ENCODE measurements around the gene PLXNC1. TPM values are rescaled to one million over a fixed set of nuclear protein-coding genes. Genes with fewer than 3 reads are reported as not detected.

PLXNC1 gene
- total and polyA plus RNA-seq, 9 donors, result 8.2 to 33.7 (median 17.5) TPM

- Histone ChIP-seq H3K27me3 (no peaks in the 10 kb centered on the region), H3K36me3 (no peaks in the 10 kb centered on the region), H3K27ac (peak overlapping the region in 1 of 2 donors; percentile 54), H3K4me3 (no peak overlapping the region), H3K9me3 (no peaks in the 10 kb centered on the region), H3K4me1 (ENCODE audit: insufficient read depth) (peaks cover 20% of the 10 kb centered on the region)
- WGBS, 3 donors, result 29 to 50% (median 46%) methylated on average over 1 of the region's 1 CpG
- DNase-seq, result no peak
- intact Hi-C loops (cut with DNase I), result loop anchor here in 2 of 4 donors (10.0 kb wide), 2 partner anchors 49 to 51 kb away; no protein-coding TSS in a partner anchor
- TF ChIP-seq POLR2A (IDR thresholded peaks at IDR 0.05), result no peak
- no peak for TF ChIP-seq CTCF (IDR thresholded peaks at IDR 0.05)
- no peak for TF ChIP-seq EP300 (IDR thresholded peaks at IDR 0.05)
Observed at GRCh38 chr12:94205822-94206221, 57.4 kb downstream of the PLXNC1 start.

GRCh38 chr12:94206886-94207285 is 58.5 kb downstream of the PLXNC1 start:
- 91 to 93% (median 93%) methylated on average over 2 of the region's 2 CpGs for whole genome bisulfite sequencing, 3 donors
- no peak overlapping the region for H3K27ac ChIP-seq
- no peaks in the 10 kb centered on the region for H3K36me3 ChIP-seq
- TF ChIP-seq CTCF (IDR thresholded peaks at IDR 0.05), result no peak
- no peak for TF ChIP-seq POLR2A (IDR thresholded peaks at IDR 0.05)
- TF ChIP-seq EP300 (IDR thresholded peaks at IDR 0.05), result no peak
- no peaks in the 10 kb centered on the region for H3K27me3 ChIP-seq
- intact Hi-C loops (cut with DNase I), result loop anchor here in 2 of 4 donors (10.0 kb wide), 2 partner anchors 48 to 52 kb away; no protein-coding TSS in a partner anchor
- H3K9me3 ChIP-seq, result no peaks in the 10 kb centered on the region
- no peak overlapping the region for H3K4me3 ChIP-seq
- H3K4me1 ChIP-seq (ENCODE audit: insufficient read depth), result peaks cover 20% of the 10 kb centered on the region
- no peak for DNase-seq

- H3K4me1 ChIP-seq (ENCODE audit: insufficient read depth), result peaks cover 20% of the 10 kb centered on the region
- H3K9me3 ChIP-seq, result no peaks in the 10 kb centered on the region
- peak overlapping the region in 1 of 2 donors; percentile 73 for H3K27ac ChIP-seq
- no peak for DNase-seq
- no peak for TF ChIP-seq CTCF (IDR thresholded peaks at IDR 0.05)
- TF ChIP-seq EP300 (IDR thresholded peaks at IDR 0.05), result no peak
- no peak for TF ChIP-seq POLR2A (IDR thresholded peaks at IDR 0.05)
- 4 to 6% (median 4%) methylated on average over 2 of the region's 2 CpGs for WGBS, 3 donors
- no peaks in the 10 kb centered on the region for H3K27me3 ChIP-seq
- H3K36me3 ChIP-seq, result no peaks in the 10 kb centered on the region
- no peak overlapping the region for H3K4me3 ChIP-seq
- intact Hi-C loops (cut with DNase I), result loop anchor here in 2 of 4 donors (10.0 kb wide), 2 partner anchors 47 to 53 kb away; no protein-coding TSS in a partner anchor
Observed at GRCh38 chr12:94207467-94207848, 59.1 kb downstream of the PLXNC1 start.

GRCh38 chr12:94207849-94208621 is 59.7 kb downstream of the PLXNC1 start:
- intact Hi-C loops (cut with DNase I), result loop anchor here in 2 of 4 donors (10.0 kb wide), 2 partner anchors 47 to 53 kb away; no protein-coding TSS in a partner anchor
- Histone ChIP-seq H3K4me3 (no peak overlapping the region), H3K27me3 (no peaks in the 10 kb centered on the region), H3K4me1 (ENCODE audit: insufficient read depth) (peaks cover 20% of the 10 kb centered on the region), H3K9me3 (no peaks in the 10 kb centered on the region), H3K27ac (peak overlapping the region; percentile 49 to 73), H3K36me3 (no peaks in the 10 kb centered on the region)
- WGBS, 3 donors, result 5 to 11% (median 6%) methylated on average over 14 of the region's 14 CpGs
- DNase-seq, result peak in 2 of 5 donors; percentile 18 to 37
- TF ChIP-seq POLR2A (IDR thresholded peaks at IDR 0.05) (no peak), EP300 (IDR thresholded peaks at IDR 0.05) (no peak), CTCF (IDR thresholded peaks at IDR 0.05) (no peak)
